Motor neuron (in vitro differentiated cells): Measurements from ENCODE around the gene SCAI. TPM values are rescaled to one million over a fixed set of nuclear protein-coding genes. Genes with fewer than 3 reads are reported as not detected.

Experiments
- ATAC-seq, 8 experiments: fragments of 200-7000 bp; cut with Tn5 transposase; replicated peaks in 6 of 8; 2 replicates each; pipeline ENCODE4 v1.8.0; 2021; ENCODE audit warnings: mild to moderate bottlenecking in 8 of 8, moderate library complexity in 8 of 8
- H3K27ac ChIP-seq, 2 donors: fragments of 250-450 bp; sonication (Bioruptor Pico); 2 replicates each; pipeline ENCODE4 v1.9.0; 2021; ENCODE audit warnings: antibody characterized with exemption in 2 of 2, mild to moderate bottlenecking in 2 of 2, moderate library complexity in 1 of 2
- H3K4me1 ChIP-seq, 2 donors: fragments of 250-450 bp; sonication (Bioruptor Pico); replicated peaks in 1 of 2; 2 replicates each; pipeline ENCODE4 v1.6.1; 2021; ENCODE audit warnings: antibody characterized with exemption in 2 of 2, mild to moderate bottlenecking in 2 of 2, moderate library complexity in 1 of 2
- H3K4me3 ChIP-seq, 5 donors: fragments of 250-450 bp; sonication (Bioruptor Pico); 2 replicates each; pipeline ENCODE4 v1.9.0; 2021; ENCODE audit warnings: antibody characterized with exemption in 5 of 5, mild to moderate bottlenecking in 5 of 5, moderate library complexity in 4 of 5
- WGBS, 10 experiments: fragments of 450-650 bp; shearing (Covaris generic); methylation state at CpG; one replicate each; pipeline ENCODE4 v1.0.0; 2022; 5-methylcytosine and 5-hydroxymethylcytosine counted together
- in situ Hi-C, 9 experiments: fragments of 400-800 bp; cut with MboI; loops; one replicate each; pipeline ENCODE4 v1.15.0; 2021; ENCODE audit warnings: low sequenced_read_pairs in 9 of 9, low pct_unique_long_range_greater_than_20kb in 2 of 9; ENCODE audit not compliant: unreplicated experiment in 9 of 9
- total RNA-seq, 8 experiments: library from RNA; unstranded; fragments of 300-600 nt; gene quantifications; 2 replicates each; pipeline versions ENCODE4 v1.2.3 to v1.2.4, GENCODE V29; 2022

SCAI gene
- total RNA-seq, 8 experiments from 2014 or later: 1.8 to 14.0 (median 10.2) TPM

DNA sequence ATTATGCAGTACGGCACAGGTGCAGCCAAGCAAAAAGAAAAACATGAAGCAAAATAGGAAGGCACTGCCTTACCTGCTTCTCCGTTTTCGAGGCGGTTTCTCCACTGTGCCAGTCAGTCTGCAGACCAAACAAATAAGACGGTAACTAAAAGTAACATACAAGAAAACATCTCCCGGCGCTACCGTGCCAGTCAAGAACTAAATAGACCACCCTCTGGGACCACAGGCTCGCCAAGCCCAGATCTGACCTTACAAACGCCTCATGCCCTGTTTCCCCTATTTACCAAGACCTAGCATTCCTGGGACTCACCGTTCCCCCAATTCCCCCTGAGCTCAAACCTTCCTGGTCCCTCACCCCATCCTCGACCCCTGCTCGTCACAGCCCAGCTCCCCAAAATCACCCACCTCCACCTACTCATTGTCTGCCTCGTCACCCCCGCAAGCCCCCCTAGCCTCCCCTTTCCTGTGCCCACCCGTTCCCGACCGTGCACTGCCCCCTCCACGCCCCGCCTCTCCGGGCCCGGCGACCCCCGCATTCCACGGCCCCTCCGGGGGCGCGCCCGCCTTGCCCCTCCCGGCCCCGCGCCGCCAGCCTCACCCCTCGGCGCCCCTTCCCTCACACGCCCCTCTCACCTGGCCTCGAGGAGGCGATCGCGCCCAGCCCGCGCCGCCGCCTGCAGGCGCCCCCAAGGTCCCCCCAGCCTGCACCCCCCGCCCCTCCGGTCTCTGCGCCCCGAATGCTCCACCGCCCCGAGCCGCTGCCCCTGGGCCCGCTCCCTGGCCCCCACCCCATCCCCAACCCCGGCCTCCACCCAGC, 560 bp downstream of the SCAI start:
- H3K4me1 ChIP-seq: peaks cover 0 to 2% of the 10 kb centered on the region in 2 donors
- peak overlapping the region; percentile 87 for H3K27ac ChIP-seq
- peak overlapping the region; percentile 76 to 89 (median 87) for H3K4me3 ChIP-seq
- in situ Hi-C loops: loop anchor here in 2 of 9 experiments (25.0 kb wide), 1 partner anchor 205 kb away; the partner anchor contains the start of gene GOLGA1 (in 2 of the 2)
- peak in 4 of 8 experiments; percentile 50 to 67 (median 60) for ATAC-seq
- WGBS, 10 experiments: 4 to 28% (median 13%) methylated on average over 3 to 9 of the region's 54 CpGs; no CpG with 5 or more reads in 2 of the 10 experiments

DNA sequence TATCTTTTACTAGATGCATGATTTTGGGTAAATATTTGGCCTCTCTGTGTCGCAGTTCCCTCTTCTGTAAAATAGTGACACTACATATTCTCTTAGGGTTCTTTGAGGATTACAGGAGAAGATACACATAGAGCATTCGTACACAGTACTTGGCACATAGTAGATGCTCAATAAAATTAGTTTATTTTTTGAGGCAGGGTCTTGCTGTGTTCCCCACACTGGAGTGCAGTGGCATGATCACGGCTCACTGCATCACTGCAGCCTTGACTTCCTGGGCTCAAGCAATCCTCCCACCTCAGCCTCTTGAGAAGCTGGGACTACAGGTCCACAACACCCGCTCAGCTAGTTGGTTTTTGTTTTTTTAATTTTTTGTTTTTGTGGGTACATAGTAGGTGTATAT, 1.6 kb downstream of the SCAI start:
- 56 to 100% (median 93%) methylated on average over 1 to 4 of the region's 4 CpGs; no CpG with 5 or more reads in 3 of the 10 experiments for WGBS, 10 experiments
- no peak overlapping the region for H3K4me3 ChIP-seq
- no peak for ATAC-seq
- in situ Hi-C loops: loop anchor here in 2 of 9 experiments (25.0 kb wide), 1 partner anchor 204 kb away; the partner anchor contains the start of gene GOLGA1 (in 2 of the 2)
- peaks cover 0 to 2% of the 10 kb centered on the region in 2 donors for H3K4me1 ChIP-seq
- H3K27ac ChIP-seq: no peak overlapping the region

DNA sequence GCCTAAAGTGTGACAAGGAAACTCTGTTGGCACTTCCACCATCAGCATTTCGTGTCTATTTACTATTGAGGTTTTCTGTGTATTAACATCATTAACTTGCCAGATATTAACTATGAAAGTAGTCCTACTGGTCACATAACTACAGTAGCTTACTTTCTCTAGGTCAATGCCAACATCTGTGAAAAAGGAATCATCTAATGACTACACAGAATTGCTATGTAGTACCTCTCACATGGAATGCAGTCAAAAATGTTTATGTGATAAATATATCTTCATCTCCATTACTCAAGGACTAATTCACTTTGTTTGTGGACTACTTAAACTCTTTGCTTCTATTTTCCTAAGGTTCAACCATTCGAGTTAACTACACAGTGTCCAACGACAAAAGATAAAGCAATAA, 2.1 kb downstream of the SCAI start:
- Histone ChIP-seq H3K27ac (no peak overlapping the region), H3K4me1 (peaks cover 0 to 2% of the 10 kb centered on the region in 2 donors), H3K4me3 (no peak overlapping the region)
- ATAC-seq: no peak
- in situ Hi-C loops: loop anchor here in 2 of 9 experiments (25.0 kb wide), 1 partner anchor 204 kb away; the partner anchor contains the start of gene GOLGA1 (in 2 of the 2)
- 15 to 100% (median 94%) methylated on average over 1 to 2 of the region's 3 CpGs; no CpG with 5 or more reads in 1 of the 10 experiments for WGBS, 10 experiments

DNA sequence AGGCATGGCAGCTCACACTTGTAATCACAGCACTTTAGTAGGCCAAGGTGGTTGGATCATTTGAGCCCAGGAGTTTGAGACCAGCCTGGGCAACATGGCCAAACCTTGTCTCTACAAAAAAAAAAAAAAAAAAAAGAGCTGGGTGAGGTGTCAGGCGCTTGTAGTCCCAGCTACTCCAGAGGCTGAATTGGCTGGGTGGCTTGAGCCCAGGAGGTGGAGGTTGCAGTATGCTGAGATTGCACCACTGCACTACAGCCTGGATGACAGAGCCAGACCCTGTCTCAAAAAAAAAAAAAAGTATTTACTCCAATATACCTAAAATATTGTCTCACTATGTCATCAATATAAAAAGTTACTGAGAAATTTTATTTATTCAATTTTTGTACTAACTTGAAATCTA, 2.8 kb downstream of the SCAI start:
- Histone ChIP-seq H3K4me3 (no peak overlapping the region), H3K27ac (no peak overlapping the region), H3K4me1 (peaks cover 0 to 2% of the 10 kb centered on the region in 2 donors)
- no peak for ATAC-seq
- in situ Hi-C loops: loop anchor here in 2 of 9 experiments (25.0 kb wide), 1 partner anchor 203 kb away; the partner anchor contains the start of gene GOLGA1 (in 2 of the 2)
- 83 to 100% (median 100%) methylated on average over 1 of the region's 1 CpG; no CpG with 5 or more reads in 7 of the 10 experiments for WGBS, 10 experiments

DNA sequence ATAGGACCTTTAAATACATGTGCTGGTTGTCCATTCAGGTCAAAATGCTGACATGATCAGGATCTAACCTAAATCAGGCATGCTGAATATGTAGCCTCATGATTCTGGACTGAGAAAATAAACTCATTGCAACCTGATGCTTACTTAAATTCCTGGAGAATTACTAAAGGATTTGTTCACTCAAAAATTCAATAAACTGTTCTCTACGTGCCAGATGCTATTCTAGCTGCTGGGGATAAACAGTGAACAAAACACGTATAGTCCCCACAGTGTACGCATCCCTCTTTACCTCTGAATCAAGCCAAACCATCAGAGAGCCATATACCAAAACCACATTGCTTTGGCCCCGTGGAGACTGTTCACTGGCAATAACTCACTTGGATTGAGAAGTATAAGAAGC, 6.1 kb downstream of the SCAI start:
- no peak overlapping the region for H3K4me3 ChIP-seq
- no peaks in the 10 kb centered on the region for H3K4me1 ChIP-seq
- 31 to 100% (median 80%) methylated on average over 1 to 4 of the region's 4 CpGs; no CpG with 5 or more reads in 2 of the 10 experiments for WGBS, 10 experiments
- ATAC-seq: no peak
- no peak overlapping the region for H3K27ac ChIP-seq
- in situ Hi-C loops: loop anchor here in 2 of 9 experiments (25.0 kb wide), 1 partner anchor 200 kb away; the partner anchor contains the start of gene GOLGA1 (in 2 of the 2)

DNA sequence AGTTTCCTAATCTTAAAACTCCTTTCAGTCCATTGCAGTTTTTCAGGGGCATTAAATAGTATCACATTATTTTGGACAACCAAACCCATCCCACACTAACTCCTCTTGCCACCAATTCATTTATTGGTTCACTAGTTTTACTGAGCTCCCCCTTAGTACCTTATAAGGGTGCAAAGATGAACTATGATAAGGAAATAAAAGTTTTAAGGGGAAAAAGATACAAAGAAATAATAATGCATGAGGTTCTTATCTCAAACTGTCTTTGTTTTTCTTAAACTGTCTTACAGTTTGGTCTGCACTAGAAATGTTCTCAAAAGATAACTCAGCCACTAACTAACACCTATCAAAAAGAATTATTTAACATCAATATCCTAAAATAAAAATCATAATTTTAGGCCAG, 8.4 kb downstream of the SCAI start:
- Histone ChIP-seq H3K4me1 (no peaks in the 10 kb centered on the region), H3K4me3 (no peak overlapping the region), H3K27ac (no peak overlapping the region)
- in situ Hi-C loops: loop anchor here in 2 of 9 experiments (25.0 kb wide), 1 partner anchor 198 kb away; the partner anchor contains the start of gene GOLGA1 (in 2 of the 2)
- ATAC-seq: no peak

DNA sequence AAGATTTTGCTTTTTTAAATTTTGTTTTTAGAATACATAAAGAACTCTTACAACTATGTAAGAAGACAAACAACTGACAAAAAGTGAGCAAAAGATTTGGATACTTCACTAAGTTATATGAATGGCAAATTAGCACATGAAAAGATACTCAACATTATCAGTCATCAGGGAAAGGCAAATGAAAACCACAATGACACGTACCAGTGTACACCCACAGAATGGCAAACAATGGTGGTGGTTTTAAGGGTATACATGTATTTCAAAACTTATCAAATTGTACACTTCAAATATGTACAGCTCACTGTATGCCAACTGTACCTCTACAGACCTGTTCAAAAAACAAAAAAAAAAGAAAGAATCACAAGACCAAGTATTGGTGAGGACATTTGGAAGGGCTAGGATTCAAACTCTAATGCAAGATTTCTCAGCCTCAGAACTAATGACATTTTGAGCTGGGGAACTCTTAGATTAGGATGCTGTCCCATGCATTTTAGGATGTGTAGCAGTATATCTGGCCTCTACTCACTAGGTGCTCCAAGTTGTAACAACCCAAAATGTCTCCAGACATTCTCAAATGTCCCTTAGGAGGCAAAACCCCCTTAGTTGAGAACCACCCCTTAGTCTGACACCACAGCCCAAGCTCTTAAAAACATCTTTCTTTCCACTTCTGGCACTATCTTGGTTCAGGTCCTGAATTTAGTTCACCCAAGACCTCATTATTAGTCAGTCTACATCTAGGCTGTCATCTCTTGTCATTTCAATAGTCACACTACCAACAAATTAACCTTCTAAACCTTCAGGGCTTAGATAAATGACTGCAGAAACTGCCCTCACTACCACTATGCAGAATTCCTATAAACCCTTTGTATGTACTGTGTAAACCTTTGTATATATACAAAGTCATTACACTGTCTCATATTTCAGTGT, 9.7 kb downstream of the SCAI start:
- WGBS, 10 experiments: 63 to 100% (median 75%) methylated on average over 1 of the region's 1 CpG; no CpG with 5 or more reads in 4 of the 10 experiments
- in situ Hi-C loops: loop anchor here in 2 of 9 experiments (25.0 kb wide), 1 partner anchor 196 kb away; the partner anchor contains the start of gene GOLGA1 (in 2 of the 2)
- H3K27ac ChIP-seq: no peak overlapping the region
- no peak overlapping the region for H3K4me3 ChIP-seq
- ATAC-seq: no peak
- no peaks in the 10 kb centered on the region for H3K4me1 ChIP-seq

DNA sequence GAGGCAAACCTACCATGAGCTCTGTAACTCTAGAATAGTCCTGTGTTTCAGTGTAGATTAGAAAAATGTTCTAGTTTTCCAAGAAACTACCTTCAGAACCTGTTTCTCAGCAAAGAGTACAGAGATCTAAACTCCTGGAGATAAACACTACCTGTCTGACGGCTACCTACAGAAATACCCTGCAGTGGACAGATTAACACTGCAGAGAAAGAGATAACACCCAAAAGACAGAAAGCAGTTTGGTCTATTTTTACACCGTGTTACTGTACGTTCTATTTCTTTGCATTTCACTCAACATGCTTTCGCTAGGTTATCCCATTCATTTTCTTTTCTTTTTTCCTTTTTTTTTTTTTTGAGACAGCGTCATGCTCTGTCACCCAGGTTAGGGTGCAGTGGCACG, 11.6 kb downstream of the SCAI start:
- in situ Hi-C loops: loop anchor here in 2 of 9 experiments (25.0 kb wide), 1 partner anchor 194 kb away; the partner anchor contains the start of gene GOLGA1 (in 2 of the 2)
- H3K4me1 ChIP-seq: no peaks in the 10 kb centered on the region
- no peak for ATAC-seq
- no peak overlapping the region for H3K27ac ChIP-seq
- H3K4me3 ChIP-seq: no peak overlapping the region
- 81 to 97% (median 92%) methylated on average over 2 to 6 of the region's 6 CpGs; no CpG with 5 or more reads in 1 of the 10 experiments for WGBS, 10 experiments

DNA sequence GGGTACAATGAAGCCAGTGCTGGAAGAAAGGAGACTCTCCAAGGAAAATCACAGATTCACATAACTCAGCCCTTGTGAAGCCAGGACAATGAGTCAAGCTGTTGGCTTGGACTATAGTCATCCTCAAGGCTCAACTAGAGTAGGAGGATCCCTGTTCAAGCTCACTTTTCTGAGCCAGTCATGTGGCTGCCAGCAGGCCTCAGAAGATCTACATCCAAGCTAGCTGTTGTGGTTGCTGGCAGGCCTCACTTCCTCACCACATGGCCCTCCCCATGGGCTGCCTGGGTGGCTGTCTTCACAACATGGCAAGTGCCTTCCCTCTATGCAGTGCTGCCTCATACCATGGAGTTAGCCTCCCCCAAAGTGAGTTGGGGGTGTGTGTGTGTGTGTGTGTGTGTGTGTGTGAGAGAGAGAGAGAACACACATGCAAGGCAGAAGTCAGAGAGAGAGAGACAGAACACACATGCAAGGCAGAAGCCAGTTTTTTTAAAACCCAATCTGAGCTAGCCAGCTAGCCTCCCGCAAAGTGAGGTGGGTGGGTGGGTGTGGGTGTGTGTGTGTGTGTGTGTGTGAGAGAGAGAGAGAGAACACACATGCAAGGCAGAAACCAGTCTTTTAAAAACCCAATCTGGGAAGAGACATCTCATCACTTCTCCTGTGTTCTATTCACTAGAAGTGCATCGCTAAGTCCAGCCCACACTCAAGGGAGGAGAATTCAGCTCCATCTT, 17.1 kb downstream of the SCAI start:
- 40 to 100% methylated on average over 1 of the region's 2 CpGs; no CpG with 5 or more reads in 8 of the 10 experiments for WGBS, 10 experiments
- in situ Hi-C loops: loop anchor here in 2 of 9 experiments (25.0 kb wide), 1 partner anchor 189 kb away; the partner anchor contains the start of gene GOLGA1 (in 2 of the 2)
- Histone ChIP-seq H3K27ac (peak overlapping the region in 1 of 2 donors; percentile 33), H3K4me1 (peaks cover 0 to 13% of the 10 kb centered on the region in 2 donors), H3K4me3 (no peak overlapping the region)
- peak; percentile 59 to 99 (median 75) for ATAC-seq

DNA sequence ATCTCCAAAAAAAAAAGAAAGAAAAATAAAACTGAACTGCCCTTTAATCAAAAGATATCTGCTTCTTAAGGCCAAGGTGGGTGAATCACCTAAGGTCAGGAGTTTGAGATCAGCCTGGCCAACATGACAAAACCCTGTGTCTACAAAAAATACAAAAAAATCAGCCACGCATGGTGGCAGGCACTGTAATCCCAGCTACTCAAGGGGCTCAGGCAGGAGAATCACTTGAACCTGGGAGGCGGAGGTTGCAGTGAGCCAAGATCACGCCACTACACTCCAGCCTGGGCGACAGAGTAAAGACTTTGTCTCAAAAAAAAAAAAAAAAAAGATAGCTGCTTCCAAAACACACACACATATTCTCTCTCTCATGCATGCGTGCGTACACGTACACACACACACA, 17.8 kb downstream of the SCAI start:
- H3K4me3 ChIP-seq: no peak overlapping the region
- peaks cover 0 to 13% of the 10 kb centered on the region in 2 donors for H3K4me1 ChIP-seq
- 24 to 100% (median 73%) methylated on average over 1 to 5 of the region's 7 CpGs; no CpG with 5 or more reads in 4 of the 10 experiments for WGBS, 10 experiments
- H3K27ac ChIP-seq: no peak overlapping the region
- ATAC-seq: peak in 1 of 8 experiments; percentile 5
- in situ Hi-C loops: loop anchor here in 2 of 9 experiments (25.0 kb wide), 1 partner anchor 188 kb away; the partner anchor contains the start of gene GOLGA1 (in 2 of the 2)

DNA sequence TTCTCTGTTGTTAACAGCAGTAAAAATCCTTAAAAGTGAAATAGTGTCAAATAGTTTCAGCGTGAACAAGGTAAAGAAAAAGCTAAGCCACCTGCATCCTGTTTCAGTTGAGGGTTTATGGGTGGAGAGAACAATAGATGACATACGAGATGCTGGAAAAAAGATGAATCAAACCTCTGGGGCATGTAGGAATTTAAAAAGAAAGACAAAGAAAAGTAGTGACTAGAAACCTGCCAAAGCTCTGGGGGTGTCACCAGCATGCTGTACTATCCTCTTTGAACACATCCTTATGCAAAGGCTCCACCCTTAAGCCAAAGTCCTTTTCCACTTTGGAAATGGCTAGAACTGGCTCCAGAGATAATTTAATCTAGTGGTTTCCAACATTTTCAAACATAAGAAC, 22.2 kb downstream of the SCAI start:
- H3K4me1 ChIP-seq: peaks cover 0 to 10% of the 10 kb centered on the region in 2 donors
- no peak overlapping the region for H3K4me3 ChIP-seq
- in situ Hi-C loops: no loop called here
- ATAC-seq: no peak
- H3K27ac ChIP-seq: no peak overlapping the region
- WGBS, 10 experiments: 42 to 88% (median 60%) methylated on average over 1 to 2 of the region's 2 CpGs
